ENCODE results near the gene HTR3E.

The HTR3E gene

DNA sequence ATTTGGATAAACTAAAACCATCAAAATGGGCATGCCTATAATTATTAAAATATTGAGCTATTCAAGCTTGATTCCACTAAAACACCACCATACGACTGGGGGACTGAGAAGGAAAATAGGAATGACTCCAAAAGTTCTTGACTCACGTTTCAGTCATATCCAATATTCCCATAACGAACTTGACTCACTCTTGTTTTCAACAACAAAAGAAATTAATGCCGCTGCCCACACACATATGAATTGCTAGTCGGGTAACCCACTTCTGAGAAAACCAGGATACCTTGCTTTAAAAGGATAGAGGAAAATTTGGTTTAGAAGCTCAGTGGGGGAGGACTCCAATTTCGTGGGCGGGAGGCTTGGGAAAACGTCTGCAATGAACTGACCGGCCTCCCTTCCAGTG is 38.8 kb upstream of the HTR3E start:
- no peak overlapping the region for H3K27ac ChIP-seq (ENCODE audit: low read length)
- no peaks in the 10 kb centered on the region for H4K20me1 ChIP-seq (ENCODE audit: insufficient read depth, low read length)
- no peak overlapping the region for H3K9ac ChIP-seq (ENCODE audit: low read depth, low read length)
- DNase-seq (no peak), ATAC-seq (ENCODE audit: insufficient read depth, low read depth) (no peak)
- no peaks in the 10 kb centered on the region for H3K36me3 ChIP-seq (ENCODE audit: insufficient read depth, low read length)
- H3K9me3 ChIP-seq (ENCODE audit: insufficient read depth, low read length, severe bottlenecking): no peaks in the 10 kb centered on the region
- no peaks in the 10 kb centered on the region for H3K79me2 ChIP-seq (ENCODE audit: insufficient read depth, low read length)
- H3K4me2 ChIP-seq (ENCODE audit: insufficient read depth, low read length): no peak overlapping the region
- TF ChIP-seq, protein P1, sequence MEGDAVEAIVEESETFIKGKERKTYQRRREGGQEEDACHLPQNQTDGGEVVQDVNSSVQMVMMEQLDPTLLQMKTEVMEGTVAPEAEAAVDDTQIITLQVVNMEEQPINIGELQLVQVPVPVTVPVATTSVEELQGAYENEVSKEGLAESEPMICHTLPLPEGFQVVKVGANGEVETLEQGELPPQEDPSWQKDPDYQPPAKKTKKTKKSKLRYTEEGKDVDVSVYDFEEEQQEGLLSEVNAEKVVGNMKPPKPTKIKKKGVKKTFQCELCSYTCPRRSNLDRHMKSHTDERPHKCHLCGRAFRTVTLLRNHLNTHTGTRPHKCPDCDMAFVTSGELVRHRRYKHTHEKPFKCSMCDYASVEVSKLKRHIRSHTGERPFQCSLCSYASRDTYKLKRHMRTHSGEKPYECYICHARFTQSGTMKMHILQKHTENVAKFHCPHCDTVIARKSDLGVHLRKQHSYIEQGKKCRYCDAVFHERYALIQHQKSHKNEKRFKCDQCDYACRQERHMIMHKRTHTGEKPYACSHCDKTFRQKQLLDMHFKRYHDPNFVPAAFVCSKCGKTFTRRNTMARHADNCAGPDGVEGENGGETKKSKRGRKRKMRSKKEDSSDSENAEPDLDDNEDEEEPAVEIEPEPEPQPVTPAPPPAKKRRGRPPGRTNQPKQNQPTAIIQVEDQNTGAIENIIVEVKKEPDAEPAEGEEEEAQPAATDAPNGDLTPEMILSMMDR (IDR thresholded peaks at IDR 0.05; ENCODE audit: borderline replicate concordance, extremely low read depth, low read length, poor library complexity, severe bottlenecking): no peak
- TF ChIP-seq EZH2 (IDR thresholded peaks at IDR 0.05; ENCODE audit: borderline replicate concordance, low read depth, low read length, severe bottlenecking): no peak
- H3K4me3 ChIP-seq (ENCODE audit: low read depth in 1 of 2, low read length in 2 of 2): no peak overlapping the region
- no peaks in the 10 kb centered on the region for H3K4me1 ChIP-seq (ENCODE audit: insufficient read depth, low read length)
- no peak overlapping the region for H2AFZ ChIP-seq (ENCODE audit: low read depth, low read length)
- H3K27me3 ChIP-seq (ENCODE audit: insufficient read depth, low read length, poor library complexity): peaks cover 10% of the 10 kb centered on the region

DNA sequence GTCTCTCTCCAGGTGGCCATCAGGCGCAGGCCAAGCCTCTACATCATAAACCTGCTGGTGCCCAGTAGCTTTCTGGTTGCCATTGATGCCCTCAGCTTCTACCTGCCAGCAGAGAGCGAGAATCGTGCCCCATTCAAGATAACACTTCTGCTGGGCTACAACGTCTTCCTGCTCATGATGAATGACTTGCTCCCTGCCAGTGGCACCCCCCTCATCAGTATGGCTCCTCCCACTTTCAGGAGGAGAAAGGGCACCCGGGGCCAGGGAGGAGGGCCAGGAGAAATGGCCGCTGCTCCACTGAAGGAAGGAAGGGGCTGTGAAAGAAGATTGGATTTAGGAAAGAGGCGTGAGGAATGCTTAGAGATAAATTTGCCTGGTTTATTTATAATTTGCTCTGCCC is 37.4 kb upstream of the HTR3E start:
- ATAC-seq (ENCODE audit: insufficient read depth, low read depth): no peak
- TF ChIP-seq, protein P1 (IDR thresholded peaks at IDR 0.05; ENCODE audit: borderline replicate concordance, extremely low read depth, low read length, poor library complexity, severe bottlenecking): no peak
- no peak for TF ChIP-seq EZH2 (IDR thresholded peaks at IDR 0.05; ENCODE audit: borderline replicate concordance, low read depth, low read length, severe bottlenecking)
- Histone ChIP-seq H3K9ac (ENCODE audit: low read depth, low read length) (no peak overlapping the region), H2AFZ (ENCODE audit: low read depth, low read length) (no peak overlapping the region), H3K36me3 (ENCODE audit: insufficient read depth, low read length) (no peaks in the 10 kb centered on the region), H3K9me3 (ENCODE audit: insufficient read depth, low read length, severe bottlenecking) (no peaks in the 10 kb centered on the region), H4K20me1 (ENCODE audit: insufficient read depth, low read length) (no peaks in the 10 kb centered on the region), H3K4me1 (ENCODE audit: insufficient read depth, low read length) (no peaks in the 10 kb centered on the region), H3K79me2 (ENCODE audit: insufficient read depth, low read length) (no peaks in the 10 kb centered on the region), H3K4me2 (ENCODE audit: insufficient read depth, low read length) (no peak overlapping the region), H3K27ac (ENCODE audit: low read length) (no peak overlapping the region), H3K4me3 (ENCODE audit: low read depth in 1 of 2, low read length in 2 of 2) (no peak overlapping the region), H3K27me3 (ENCODE audit: insufficient read depth, low read length, poor library complexity) (peaks cover 6% of the 10 kb centered on the region)
- no peak for DNase-seq

DNA sequence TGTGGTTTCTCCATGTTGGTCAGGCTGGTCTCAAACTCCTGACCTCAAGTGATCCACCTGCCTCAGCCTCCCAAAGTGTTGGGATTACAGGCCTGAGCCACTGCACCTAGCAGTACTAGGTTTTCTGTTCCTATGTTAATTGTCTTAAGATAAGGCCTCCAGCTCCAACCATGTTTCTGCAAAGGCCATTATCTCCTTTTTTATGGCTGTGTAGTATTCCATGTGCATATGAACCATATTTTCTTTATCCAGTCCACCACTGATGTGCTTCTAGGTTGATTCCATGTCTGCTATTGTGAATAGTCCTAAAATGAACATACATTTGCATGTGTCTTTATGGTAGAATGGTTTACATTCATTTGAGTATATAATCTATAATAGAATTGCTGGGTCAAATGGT is 34.2 kb upstream of the HTR3E start:
- DNase-seq (no peak), ATAC-seq (ENCODE audit: insufficient read depth, low read depth) (no peak)
- no peaks in the 10 kb centered on the region for H3K27me3 ChIP-seq (ENCODE audit: insufficient read depth, low read length, poor library complexity)
- no peaks in the 10 kb centered on the region for H4K20me1 ChIP-seq (ENCODE audit: insufficient read depth, low read length)
- TF ChIP-seq, protein P1 (IDR thresholded peaks at IDR 0.05; ENCODE audit: borderline replicate concordance, extremely low read depth, low read length, poor library complexity, severe bottlenecking): no peak
- TF ChIP-seq EZH2 (IDR thresholded peaks at IDR 0.05; ENCODE audit: borderline replicate concordance, low read depth, low read length, severe bottlenecking): no peak
- no peaks in the 10 kb centered on the region for H3K36me3 ChIP-seq (ENCODE audit: insufficient read depth, low read length)
- H2AFZ ChIP-seq (ENCODE audit: low read depth, low read length): no peak overlapping the region
- H3K4me2 ChIP-seq (ENCODE audit: insufficient read depth, low read length): no peak overlapping the region
- H3K9ac ChIP-seq (ENCODE audit: low read depth, low read length): no peak overlapping the region
- H3K4me3 ChIP-seq (ENCODE audit: low read depth in 1 of 2, low read length in 2 of 2): no peak overlapping the region
- H3K9me3 ChIP-seq (ENCODE audit: insufficient read depth, low read length, severe bottlenecking): no peaks in the 10 kb centered on the region
- no peak overlapping the region for H3K27ac ChIP-seq (ENCODE audit: low read length)
- H3K79me2 ChIP-seq (ENCODE audit: insufficient read depth, low read length): no peaks in the 10 kb centered on the region
- no peaks in the 10 kb centered on the region for H3K4me1 ChIP-seq (ENCODE audit: insufficient read depth, low read length)

DNA sequence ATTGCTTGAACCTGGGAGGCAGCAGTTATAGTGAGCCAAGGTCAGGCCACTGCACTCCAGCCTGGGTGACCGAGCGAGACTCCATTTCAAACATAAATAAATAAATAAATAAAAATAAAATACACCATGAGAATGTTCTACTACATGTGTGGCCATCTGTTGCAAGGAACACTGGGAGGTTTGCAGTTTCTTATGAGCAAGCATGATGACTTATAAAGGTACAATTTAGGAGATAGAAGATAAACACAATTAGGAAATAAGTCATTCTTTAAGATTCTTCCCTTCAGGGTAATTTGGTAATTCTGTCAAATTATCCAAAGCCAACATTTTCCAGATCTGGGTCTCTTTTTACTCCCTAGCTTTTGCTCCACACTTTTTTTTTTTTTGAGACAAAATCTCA is 30.7 kb upstream of the HTR3E start:
- Histone ChIP-seq H4K20me1 (ENCODE audit: insufficient read depth, low read length) (no peaks in the 10 kb centered on the region), H3K9ac (ENCODE audit: low read depth, low read length) (no peak overlapping the region), H3K4me2 (ENCODE audit: insufficient read depth, low read length) (no peak overlapping the region), H3K4me1 (ENCODE audit: insufficient read depth, low read length) (no peaks in the 10 kb centered on the region), H2AFZ (ENCODE audit: low read depth, low read length) (no peak overlapping the region), H3K9me3 (ENCODE audit: insufficient read depth, low read length, severe bottlenecking) (peaks cover 2% of the 10 kb centered on the region), H3K27ac (ENCODE audit: low read length) (no peak overlapping the region), H3K4me3 (ENCODE audit: low read depth in 1 of 2, low read length in 2 of 2) (no peak overlapping the region), H3K27me3 (ENCODE audit: insufficient read depth, low read length, poor library complexity) (no peaks in the 10 kb centered on the region), H3K36me3 (ENCODE audit: insufficient read depth, low read length) (no peaks in the 10 kb centered on the region), H3K79me2 (ENCODE audit: insufficient read depth, low read length) (no peaks in the 10 kb centered on the region)
- TF ChIP-seq, protein P1 (IDR thresholded peaks at IDR 0.05; ENCODE audit: borderline replicate concordance, extremely low read depth, low read length, poor library complexity, severe bottlenecking): no peak
- TF ChIP-seq EZH2 (IDR thresholded peaks at IDR 0.05; ENCODE audit: borderline replicate concordance, low read depth, low read length, severe bottlenecking): no peak
- ATAC-seq (ENCODE audit: insufficient read depth, low read depth) (no peak), DNase-seq (no peak)
